ENCODE data around the gene ABCD3.

ABCD3 gene

GRCh38 chr1:94528826-94529225 is 110.6 kb downstream of the ABCD3 start:
- TF ChIP-seq CTCF (IDR thresholded peaks at IDR 0.05; ENCODE audit: low read depth, low read length, missing control alignments): no peak
- no peak for DNase-seq (ENCODE audit: extremely low read depth, low read depth)
- H3K4me3 ChIP-seq (replicated peaks; ENCODE audit: low read depth, low read length): no peak overlapping the region

- DNase-seq (ENCODE audit: extremely low read depth, low read depth): no peak
- H3K4me3 ChIP-seq (replicated peaks; ENCODE audit: low read depth, low read length): no peak overlapping the region
- TF ChIP-seq CTCF (IDR thresholded peaks at IDR 0.05; ENCODE audit: low read depth, low read length, missing control alignments): no peak
These were observed 111.2 kb downstream of the ABCD3 start for GRCh38 chr1:94529416-94529815.

- no peak for TF ChIP-seq CTCF (IDR thresholded peaks at IDR 0.05; ENCODE audit: low read depth, low read length, missing control alignments)
- no peak for DNase-seq (ENCODE audit: extremely low read depth, low read depth)
- H3K4me3 ChIP-seq (replicated peaks; ENCODE audit: low read depth, low read length): no peak overlapping the region
These were observed 112.2 kb downstream of the ABCD3 start for GRCh38 chr1:94530373-94530878.

- TF ChIP-seq CTCF (IDR thresholded peaks at IDR 0.05; ENCODE audit: low read depth, low read length, missing control alignments): no peak
- H3K4me3 ChIP-seq (replicated peaks; ENCODE audit: low read depth, low read length): no peak overlapping the region
- DNase-seq (ENCODE audit: extremely low read depth, low read depth): no peak
These were observed 113.5 kb downstream of the ABCD3 start for GRCh38 chr1:94531664-94532063.

- no peak for DNase-seq (ENCODE audit: extremely low read depth, low read depth)
- no peak overlapping the region for H3K4me3 ChIP-seq (replicated peaks; ENCODE audit: low read depth, low read length)
- TF ChIP-seq CTCF (IDR thresholded peaks at IDR 0.05; ENCODE audit: low read depth, low read length, missing control alignments): no peak
These were observed 113.9 kb downstream of the ABCD3 start for GRCh38 chr1:94532077-94532476.

GRCh38 chr1:94535095-94535494 is 116.9 kb downstream of the ABCD3 start:
- no peak for TF ChIP-seq CTCF (IDR thresholded peaks at IDR 0.05; ENCODE audit: low read depth, low read length, missing control alignments)
- DNase-seq (ENCODE audit: extremely low read depth, low read depth): no peak
- H3K4me3 ChIP-seq (replicated peaks; ENCODE audit: low read depth, low read length): no peak overlapping the region

- TF ChIP-seq CTCF (IDR thresholded peaks at IDR 0.05; ENCODE audit: low read depth, low read length, missing control alignments): no peak
- H3K4me3 ChIP-seq (replicated peaks; ENCODE audit: low read depth, low read length): no peak overlapping the region
- no peak for DNase-seq (ENCODE audit: extremely low read depth, low read depth)
These were observed 117.7 kb downstream of the ABCD3 start for GRCh38 chr1:94535879-94536278.

Data from HFF-Myc (cell line).